ENCODE data around the gene MACROD2.

DNA sequence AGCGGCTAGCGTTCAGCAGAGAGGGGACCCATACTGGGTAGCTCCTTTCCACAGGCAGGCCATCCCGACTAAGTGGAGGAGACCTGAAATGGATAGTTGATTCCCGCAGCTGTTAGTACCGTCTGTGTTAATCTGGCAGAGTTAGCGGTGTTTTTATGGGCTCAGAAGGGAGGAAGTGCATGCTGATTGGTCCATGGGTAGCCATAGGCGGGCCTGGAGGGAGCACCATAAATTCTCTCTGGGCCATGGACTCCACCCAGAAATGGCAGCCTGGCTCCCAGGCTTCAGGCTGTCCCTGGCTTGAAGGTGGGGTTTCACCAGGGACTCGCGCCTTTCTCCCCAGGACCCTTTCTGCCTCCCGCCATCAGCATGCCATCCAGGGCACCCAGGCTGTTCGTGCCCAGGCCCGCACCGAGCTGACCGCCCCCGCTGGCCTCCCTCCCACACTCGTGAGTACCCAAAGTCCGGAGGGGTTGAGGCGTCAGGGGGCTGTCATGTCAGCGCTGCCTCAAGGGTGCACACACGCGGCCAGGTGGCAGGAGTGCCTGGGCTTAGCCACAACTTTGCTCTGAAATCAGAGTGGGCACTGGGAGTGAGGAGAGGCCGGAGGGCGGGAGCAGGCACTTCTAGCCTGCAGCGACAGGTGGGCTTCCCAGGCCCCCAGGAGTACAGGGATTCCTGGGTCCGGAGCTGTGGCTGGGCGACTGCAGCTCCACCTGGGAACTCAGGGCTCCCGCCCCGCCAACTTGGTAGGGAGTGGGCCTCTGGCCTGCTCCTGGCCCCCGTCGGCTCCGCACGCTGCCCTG, 1036.4 kb downstream of the MACROD2 start:
- TF ChIP-seq, protein P1, sequence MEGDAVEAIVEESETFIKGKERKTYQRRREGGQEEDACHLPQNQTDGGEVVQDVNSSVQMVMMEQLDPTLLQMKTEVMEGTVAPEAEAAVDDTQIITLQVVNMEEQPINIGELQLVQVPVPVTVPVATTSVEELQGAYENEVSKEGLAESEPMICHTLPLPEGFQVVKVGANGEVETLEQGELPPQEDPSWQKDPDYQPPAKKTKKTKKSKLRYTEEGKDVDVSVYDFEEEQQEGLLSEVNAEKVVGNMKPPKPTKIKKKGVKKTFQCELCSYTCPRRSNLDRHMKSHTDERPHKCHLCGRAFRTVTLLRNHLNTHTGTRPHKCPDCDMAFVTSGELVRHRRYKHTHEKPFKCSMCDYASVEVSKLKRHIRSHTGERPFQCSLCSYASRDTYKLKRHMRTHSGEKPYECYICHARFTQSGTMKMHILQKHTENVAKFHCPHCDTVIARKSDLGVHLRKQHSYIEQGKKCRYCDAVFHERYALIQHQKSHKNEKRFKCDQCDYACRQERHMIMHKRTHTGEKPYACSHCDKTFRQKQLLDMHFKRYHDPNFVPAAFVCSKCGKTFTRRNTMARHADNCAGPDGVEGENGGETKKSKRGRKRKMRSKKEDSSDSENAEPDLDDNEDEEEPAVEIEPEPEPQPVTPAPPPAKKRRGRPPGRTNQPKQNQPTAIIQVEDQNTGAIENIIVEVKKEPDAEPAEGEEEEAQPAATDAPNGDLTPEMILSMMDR (IDR thresholded peaks at IDR 0.05), result no peak
- TF ChIP-seq POLR2A (IDR thresholded peaks at IDR 0.05), result no peak

All from body of pancreas (tissue), 4 donors.